Measurements from ENCODE around the gene RNF112.

RNF112 gene

GRCh38 chr17:19375732-19376131 is 35.3 kb upstream of the RNF112 start:
- no peak for DNase-seq (ENCODE audit: low read depth)

GRCh38 chr17:19376811-19377210 is 34.2 kb upstream of the RNF112 start:
- no peak for DNase-seq (ENCODE audit: low read depth)

- DNase-seq (ENCODE audit: low read depth) = peak; percentile 88
These were observed 33.2 kb upstream of the RNF112 start for GRCh38 chr17:19377602-19378415.

- no peak for DNase-seq (ENCODE audit: low read depth)
These were observed 32.3 kb upstream of the RNF112 start, which contains the start of gene MAPK7 for GRCh38 chr17:19378416-19379360. TSS of gene MAPK7 (plus strand) at chr17:19378498. CDS start at chr17:19378901, 403 bp downstream.

- no peak for DNase-seq (ENCODE audit: low read depth)
These were observed 31.5 kb upstream of the RNF112 start for GRCh38 chr17:19379361-19380065.

GRCh38 chr17:19380481-19381301 is 30.3 kb upstream of the RNF112 start:
- DNase-seq (ENCODE audit: low read depth) = no peak

GRCh38 chr17:19381361-19381740 is 29.7 kb upstream of the RNF112 start:
- DNase-seq (ENCODE audit: low read depth) = no peak

GRCh38 chr17:19381741-19382444 is 29.1 kb upstream of the RNF112 start:
- DNase-seq (ENCODE audit: low read depth) = no peak

GRCh38 chr17:19382531-19383444 is 28.2 kb upstream of the RNF112 start:
- DNase-seq (ENCODE audit: low read depth) = no peak

GRCh38 chr17:19383681-19384470 is 27.2 kb upstream of the RNF112 start:
- DNase-seq (ENCODE audit: low read depth) = no peak

- no peak for DNase-seq (ENCODE audit: low read depth)
These were observed 26.2 kb upstream of the RNF112 start for GRCh38 chr17:19384723-19385391.

- no peak for DNase-seq (ENCODE audit: low read depth)
These were observed 25.5 kb upstream of the RNF112 start for GRCh38 chr17:19385521-19385983.

GRCh38 chr17:19386051-19386929 is 24.7 kb upstream of the RNF112 start:
- DNase-seq (ENCODE audit: low read depth) = no peak

- no peak for DNase-seq (ENCODE audit: low read depth)
These were observed 23.8 kb upstream of the RNF112 start, which contains the start of gene MFAP4 for GRCh38 chr17:19386974-19387920. TSS of gene MFAP4 (minus strand) at chr17:19387190. CDS start at chr17:19387155, 35 bp downstream.

- no peak for DNase-seq (ENCODE audit: low read depth)
These were observed 23.0 kb upstream of the RNF112 start for GRCh38 chr17:19387921-19388521.

Data from stimulated activated CD8-positive, alpha-beta memory T cell treated with anti-CD3 and anti-CD28 coated beads, Interleukin-7, amount 100 ng/mL, for 24 hours (primary cell).